Skeletal muscle satellite cell (primary cell): ENCODE data around the gene PSMD10. TPM values are rescaled to one million over a fixed set of nuclear protein-coding genes. Genes with fewer than 3 reads are reported as not detected.
A peak's percentile ranks its signal among the peaks of the same experiment; 100 is the strongest.

Source experiments
- H3K27me3 ChIP-seq: 2 replicates; pipeline ENCODE4 v1.7.0; 2013; ENCODE audit warnings: low read length; ENCODE audit not compliant: control insufficient read depth, insufficient read depth
- H3K36me3 ChIP-seq: 2 replicates; pipeline ENCODE4 v1.7.0; 2013; ENCODE audit warnings: mild to moderate bottlenecking, control low read depth, low read length; ENCODE audit not compliant: insufficient read depth
- H3K4me1 ChIP-seq: 2 replicates; pipeline ENCODE4 v1.7.0; 2013; ENCODE audit warnings: low read length; ENCODE audit not compliant: control insufficient read depth, insufficient read depth
- H3K4me2 ChIP-seq: 2 replicates; pipeline ENCODE4 v1.7.0; 2013; ENCODE audit warnings: mild to moderate bottlenecking, low read length
- H3K4me3 ChIP-seq: 2 replicates; pipeline ENCODE4 v1.7.0; 2013; ENCODE audit warnings: low read length
- H3K9ac ChIP-seq: 2 replicates; pipeline ENCODE4 v1.7.0; 2013; ENCODE audit warnings: mild to moderate bottlenecking, low read depth, low read length, moderate library complexity
- H3K9me3 ChIP-seq: replicated peaks from 2 replicates; pipeline ENCODE4 v1.7.0; 2013; ENCODE audit warnings: mild to moderate bottlenecking, control low read depth, low read length
- total RNA-seq: library from RNA; depleted of rRNA; stranded (reverse); fragments of >200 nt; gene quantifications from 2 replicates; pipeline ENCODE4 v1.2.3, GENCODE V29; 2012; rRNA removed

Gene PSMD10, protein sequence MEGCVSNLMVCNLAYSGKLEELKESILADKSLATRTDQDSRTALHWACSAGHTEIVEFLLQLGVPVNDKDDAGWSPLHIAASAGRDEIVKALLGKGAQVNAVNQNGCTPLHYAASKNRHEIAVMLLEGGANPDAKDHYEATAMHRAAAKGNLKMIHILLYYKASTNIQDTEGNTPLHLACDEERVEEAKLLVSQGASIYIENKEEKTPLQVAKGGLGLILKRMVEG
- total RNA-seq = 61.6 and 66.2 TPM in 2 replicates

DNA sequence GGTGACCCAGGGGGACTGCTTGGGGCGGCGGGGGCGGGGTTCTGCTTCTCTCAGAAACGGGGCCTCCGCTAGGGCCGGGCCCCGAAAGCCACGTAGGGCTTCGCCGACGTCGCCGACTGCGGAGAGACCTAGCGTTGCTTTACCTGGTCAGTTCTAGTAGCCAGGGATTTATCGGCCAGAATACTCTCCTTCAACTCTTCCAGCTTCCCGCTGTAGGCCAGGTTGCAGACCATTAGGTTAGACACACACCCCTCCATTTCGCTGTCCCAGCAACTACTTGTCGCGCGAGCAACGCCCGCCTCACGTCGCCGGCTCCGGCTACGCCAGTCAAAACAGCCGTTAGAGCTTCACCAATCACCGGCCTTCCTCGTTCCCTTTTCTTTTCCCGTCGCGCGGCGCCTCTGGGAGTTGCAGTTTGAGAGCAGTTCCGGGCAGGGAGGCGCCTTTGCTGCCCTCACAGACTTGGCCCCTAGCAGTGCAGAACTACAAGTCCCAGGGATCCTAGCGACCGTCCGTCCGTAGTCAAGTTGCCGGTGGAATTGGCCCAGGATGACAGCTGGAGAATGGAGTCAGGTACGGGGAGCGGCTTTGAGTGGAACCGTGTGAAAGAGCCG lies at the start of gene PSMD10, which contains the start of gene ATG4A:
Gene PSMD10, minus strand, starts transcription at position 279 of the 614 bp plus-strand sequence. Its CDS starts 22 bp downstream, at position 257.
Gene ATG4A, plus strand, starts transcription at position 515 of the 614 bp plus-strand sequence. Its CDS starts 49 bp downstream, at position 564.
- peak within 1 kb of the TSS; percentile 94 for H3K9ac ChIP-seq
- no peaks in the 10 kb centered on the region for H3K9me3 ChIP-seq
- peak within 1 kb of the TSS; percentile 84 for H3K4me3 ChIP-seq
- H3K4me2 ChIP-seq = peak within 1 kb of the TSS; percentile 83
- no peaks in the 10 kb centered on the region for H3K4me1 ChIP-seq
- no peaks in the 10 kb centered on the region for H3K36me3 ChIP-seq
- peaks cover 4% of the 10 kb centered on the region for H3K27me3 ChIP-seq

DNA sequence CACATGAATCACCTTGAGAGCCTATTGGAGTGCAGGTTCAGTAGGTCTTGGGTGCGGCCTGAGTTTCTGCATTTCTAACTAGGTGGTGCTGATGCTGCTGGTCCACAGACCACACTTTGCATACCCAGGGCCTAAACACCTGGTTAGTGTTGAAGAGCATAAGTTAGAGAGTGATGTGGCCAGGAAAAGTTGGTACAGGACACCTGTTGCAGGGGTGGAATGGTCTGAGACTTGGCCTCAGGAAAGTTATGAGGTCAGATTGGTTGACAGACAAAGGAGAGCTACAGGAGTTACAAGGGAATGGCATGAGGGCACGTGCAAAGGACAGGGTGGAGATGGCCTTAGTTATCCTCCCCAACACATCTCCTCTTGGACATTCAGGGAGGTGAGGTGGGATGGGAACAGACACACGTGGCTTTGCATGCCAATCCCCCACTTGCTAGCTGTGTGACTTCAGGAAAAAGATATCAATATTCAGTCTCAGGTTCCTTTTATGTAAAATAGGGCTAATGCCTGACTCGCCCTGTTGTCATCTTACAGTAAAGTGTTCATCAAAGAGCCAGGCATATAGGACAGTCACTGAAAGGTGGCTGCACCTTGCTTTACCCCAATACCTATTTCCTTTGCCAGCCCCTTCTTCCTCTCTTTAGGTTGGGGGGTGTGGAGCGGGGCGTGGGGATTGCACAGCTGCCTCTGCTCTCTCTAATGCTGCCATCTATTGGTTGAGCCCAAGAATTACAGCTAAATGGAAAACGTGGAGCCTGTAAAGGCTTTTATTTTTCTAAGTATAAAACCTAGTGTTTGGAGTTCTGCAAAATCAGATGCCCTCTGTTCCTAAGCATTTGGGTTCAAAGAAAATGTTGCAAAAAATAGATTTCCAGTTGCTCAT lies 47.7 kb upstream of the PSMD10 start:
- Histone ChIP-seq H3K4me1 (no peaks in the 10 kb centered on the region), H3K4me2 (no peak overlapping the region), H3K9me3 (no peaks in the 10 kb centered on the region), H3K36me3 (no peaks in the 10 kb centered on the region), H3K9ac (no peak overlapping the region), H3K27me3 (peaks cover 15% of the 10 kb centered on the region), H3K4me3 (no peak overlapping the region)

DNA sequence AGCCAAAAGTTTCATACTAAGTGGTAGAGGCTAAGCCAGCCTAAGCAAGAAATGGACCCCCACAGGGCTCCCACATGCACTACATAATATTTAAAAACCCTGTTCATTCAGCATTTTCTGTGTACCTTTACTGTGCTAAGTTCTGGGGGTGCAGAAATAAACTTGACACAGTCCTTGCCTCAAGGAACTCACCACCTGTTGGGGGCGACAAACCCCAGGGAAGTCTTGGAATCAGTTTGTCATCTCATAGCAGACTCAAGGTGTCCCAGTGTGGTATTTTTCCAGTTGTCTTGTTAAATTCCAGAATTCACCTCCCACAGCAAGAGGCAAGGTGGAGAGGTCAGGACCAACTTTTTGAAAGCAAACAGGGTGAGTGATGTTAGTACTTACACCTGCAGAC lies 43.4 kb upstream of the PSMD10 start:
- Histone ChIP-seq H3K9ac (no peak overlapping the region), H3K36me3 (no peaks in the 10 kb centered on the region), H3K4me3 (no peak overlapping the region), H3K9me3 (no peaks in the 10 kb centered on the region), H3K27me3 (peaks cover 16% of the 10 kb centered on the region), H3K4me2 (no peak overlapping the region), H3K4me1 (no peaks in the 10 kb centered on the region)

DNA sequence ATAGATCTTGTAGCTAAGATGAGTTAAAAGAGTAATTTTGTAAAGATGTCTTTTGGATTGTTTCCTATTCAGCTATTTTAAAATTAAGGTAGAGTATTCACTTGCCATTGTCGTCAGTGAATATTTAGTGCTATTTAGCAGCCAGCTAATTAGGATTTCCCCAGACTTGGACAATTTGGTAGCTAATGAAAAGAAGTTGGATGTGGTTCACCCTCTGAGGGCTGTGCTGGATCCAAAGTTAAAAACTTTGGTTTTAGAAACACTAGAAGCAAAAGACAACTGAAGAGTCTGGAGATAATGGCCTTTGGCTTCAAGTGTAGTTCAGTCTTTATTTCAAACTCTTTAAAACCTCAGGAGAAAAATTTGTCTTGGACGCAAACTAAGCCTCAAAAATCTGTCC lies 41.5 kb upstream of the PSMD10 start:
- no peak overlapping the region for H3K9ac ChIP-seq
- H3K4me3 ChIP-seq = no peak overlapping the region
- H3K36me3 ChIP-seq = no peaks in the 10 kb centered on the region
- no peaks in the 10 kb centered on the region for H3K9me3 ChIP-seq
- peaks cover 10% of the 10 kb centered on the region for H3K27me3 ChIP-seq
- no peak overlapping the region for H3K4me2 ChIP-seq
- H3K4me1 ChIP-seq = no peaks in the 10 kb centered on the region

DNA sequence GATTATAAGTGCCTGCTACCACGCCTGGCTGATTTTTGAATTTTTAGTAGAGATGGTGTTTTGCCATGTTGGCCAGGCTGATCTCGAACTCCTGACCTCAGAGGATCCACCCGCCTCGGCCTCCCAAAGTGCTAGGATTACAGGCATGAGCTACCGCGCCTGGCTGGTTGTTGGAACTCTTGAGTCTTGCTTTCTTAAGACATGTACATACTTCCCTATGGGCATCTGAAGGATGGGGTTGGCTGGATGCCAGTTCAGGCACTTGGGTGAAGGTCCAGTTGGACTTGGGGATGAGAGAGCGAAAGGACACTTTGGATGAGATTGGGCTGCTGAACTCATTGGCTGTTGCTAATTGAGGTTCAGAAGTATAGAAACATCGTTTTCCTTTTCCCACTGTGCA lies 40.7 kb upstream of the PSMD10 start:
- no peak overlapping the region for H3K4me3 ChIP-seq
- H3K36me3 ChIP-seq = no peaks in the 10 kb centered on the region
- no peak overlapping the region for H3K9ac ChIP-seq
- no peaks in the 10 kb centered on the region for H3K9me3 ChIP-seq
- H3K4me1 ChIP-seq = no peaks in the 10 kb centered on the region
- H3K27me3 ChIP-seq = peaks cover 13% of the 10 kb centered on the region
- no peak overlapping the region for H3K4me2 ChIP-seq

DNA sequence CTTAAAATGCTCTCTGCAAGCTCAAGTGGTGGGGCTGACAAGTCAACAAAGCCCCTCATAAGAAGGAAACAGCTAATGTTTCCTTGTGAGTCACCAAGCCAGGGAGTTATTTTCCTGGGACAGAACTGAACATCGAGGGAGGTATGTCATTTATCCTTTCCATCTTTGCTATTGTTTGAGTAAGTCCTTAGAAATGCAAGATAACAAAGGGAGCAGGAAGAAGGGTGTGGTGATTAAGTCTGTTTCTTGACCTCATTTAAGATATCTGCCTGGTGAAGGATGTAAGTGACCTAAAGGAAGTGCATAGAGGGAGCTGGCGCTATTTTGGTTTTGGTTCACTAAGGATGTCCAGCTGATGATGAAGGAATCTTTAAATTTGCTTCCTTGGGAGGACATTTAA lies 40.1 kb upstream of the PSMD10 start:
- Histone ChIP-seq H3K4me1 (no peaks in the 10 kb centered on the region), H3K4me2 (no peak overlapping the region), H3K36me3 (no peaks in the 10 kb centered on the region), H3K9me3 (no peaks in the 10 kb centered on the region), H3K4me3 (no peak overlapping the region), H3K9ac (no peak overlapping the region), H3K27me3 (peaks cover 9% of the 10 kb centered on the region)

DNA sequence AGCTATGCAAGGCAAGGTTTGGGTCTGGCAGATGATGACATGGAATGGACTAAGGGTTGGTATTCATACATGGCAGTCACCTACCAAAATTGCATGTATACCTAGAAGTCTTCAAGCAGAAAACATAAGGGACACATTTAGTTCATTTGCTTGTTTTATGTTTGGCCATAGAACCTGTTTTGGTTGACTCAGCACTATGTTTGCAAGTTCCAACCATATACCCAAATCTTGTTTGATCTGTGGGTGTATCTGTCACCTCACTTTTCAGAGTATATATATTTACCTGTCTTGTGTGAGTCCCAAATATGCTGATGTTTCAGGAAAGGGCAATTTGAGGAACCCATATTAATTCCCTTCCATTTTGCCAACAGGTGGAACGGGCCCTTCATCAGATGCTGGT lies 39.5 kb upstream of the PSMD10 start:
- Histone ChIP-seq H3K4me1 (no peaks in the 10 kb centered on the region), H3K9ac (no peak overlapping the region), H3K36me3 (no peaks in the 10 kb centered on the region), H3K4me2 (no peak overlapping the region), H3K27me3 (peaks cover 9% of the 10 kb centered on the region), H3K9me3 (no peaks in the 10 kb centered on the region), H3K4me3 (no peak overlapping the region)

DNA sequence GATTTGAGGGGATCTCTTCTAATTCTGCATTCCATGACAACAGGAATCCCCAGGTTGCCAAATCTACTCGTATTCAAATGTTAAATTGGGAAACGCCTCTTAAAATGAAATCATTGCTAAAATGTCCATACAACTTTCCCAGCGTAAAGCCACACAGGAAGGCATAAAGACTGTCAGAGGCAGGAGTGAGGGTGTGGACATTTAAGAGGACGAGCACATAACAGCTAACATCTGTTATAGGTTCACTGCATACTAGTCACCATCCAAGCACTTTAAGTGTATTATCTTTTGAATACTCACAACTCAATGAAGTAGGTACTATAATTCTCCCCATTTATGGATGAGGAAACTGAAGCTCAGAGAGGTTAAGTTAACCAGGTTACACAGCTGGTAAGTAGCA lies 35.8 kb upstream of the PSMD10 start:
- H3K4me2 ChIP-seq = no peak overlapping the region
- no peak overlapping the region for H3K9ac ChIP-seq
- peaks cover 7% of the 10 kb centered on the region for H3K27me3 ChIP-seq
- H3K4me3 ChIP-seq = no peak overlapping the region
- no peaks in the 10 kb centered on the region for H3K4me1 ChIP-seq
- no peaks in the 10 kb centered on the region for H3K9me3 ChIP-seq
- no peaks in the 10 kb centered on the region for H3K36me3 ChIP-seq

DNA sequence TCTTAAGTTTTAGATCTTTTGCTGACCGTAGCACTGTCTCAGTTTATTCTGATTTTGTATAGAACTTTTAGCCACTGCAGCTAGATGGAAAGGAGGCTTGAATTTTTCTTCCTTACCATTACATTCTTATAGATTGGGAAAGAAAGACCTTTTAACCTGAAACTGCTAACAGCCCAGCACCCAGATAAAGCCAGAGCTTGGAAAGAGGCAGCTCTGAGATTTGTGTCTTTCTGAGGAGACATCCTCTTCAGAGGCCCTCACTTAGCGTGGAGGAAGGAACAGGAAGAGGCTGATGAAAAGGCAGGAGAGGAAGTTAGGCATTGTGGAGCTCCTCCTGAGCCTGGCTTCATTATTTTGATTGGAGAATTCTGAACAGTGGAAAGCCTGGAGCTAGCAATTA lies 35.3 kb upstream of the PSMD10 start:
- Histone ChIP-seq H3K36me3 (no peaks in the 10 kb centered on the region), H3K9me3 (no peaks in the 10 kb centered on the region), H3K27me3 (peaks cover 10% of the 10 kb centered on the region), H3K4me3 (no peak overlapping the region), H3K9ac (no peak overlapping the region), H3K4me1 (no peaks in the 10 kb centered on the region), H3K4me2 (no peak overlapping the region)

DNA sequence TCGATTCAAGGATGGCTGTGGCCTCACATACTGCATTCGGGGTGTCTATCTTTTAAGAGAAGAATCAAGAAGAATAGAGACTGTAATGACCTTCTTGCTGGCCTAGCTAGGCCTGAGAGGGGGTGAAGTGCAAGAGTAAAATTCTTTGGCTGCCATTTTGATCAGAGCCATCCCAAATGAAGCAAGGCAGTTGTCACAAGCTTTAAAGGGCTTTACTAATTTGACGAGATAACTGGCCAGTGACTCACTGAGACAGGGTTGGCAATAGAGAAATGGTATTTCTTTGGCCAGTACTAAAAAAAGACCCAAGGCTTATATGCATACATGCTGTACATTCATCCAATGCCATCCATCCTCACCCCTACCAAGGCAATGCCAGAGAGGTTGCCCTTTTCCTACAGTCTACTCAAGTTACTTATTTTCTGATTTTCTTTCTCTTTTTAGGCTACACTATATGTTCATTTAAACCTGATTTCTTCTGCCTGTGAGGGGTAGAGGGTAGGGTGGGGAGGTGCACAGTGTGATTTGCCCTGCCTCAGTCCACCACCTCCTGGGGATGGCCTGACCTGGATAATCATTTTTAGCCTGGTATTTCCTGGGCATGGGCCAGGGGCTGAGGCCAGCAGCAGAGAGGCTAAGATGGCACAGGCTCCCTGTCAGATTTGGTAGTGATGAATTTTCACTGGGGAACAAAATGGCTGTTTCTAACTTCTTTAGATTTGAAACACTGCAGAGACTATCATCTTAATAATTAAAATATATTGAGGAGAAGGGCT lies 32.4 kb upstream of the PSMD10 start:
- H3K27me3 ChIP-seq = peaks cover 17% of the 10 kb centered on the region
- H3K4me2 ChIP-seq = no peak overlapping the region
- H3K4me3 ChIP-seq = no peak overlapping the region
- H3K36me3 ChIP-seq = no peaks in the 10 kb centered on the region
- H3K9me3 ChIP-seq = no peaks in the 10 kb centered on the region
- no peak overlapping the region for H3K9ac ChIP-seq
- no peaks in the 10 kb centered on the region for H3K4me1 ChIP-seq

DNA sequence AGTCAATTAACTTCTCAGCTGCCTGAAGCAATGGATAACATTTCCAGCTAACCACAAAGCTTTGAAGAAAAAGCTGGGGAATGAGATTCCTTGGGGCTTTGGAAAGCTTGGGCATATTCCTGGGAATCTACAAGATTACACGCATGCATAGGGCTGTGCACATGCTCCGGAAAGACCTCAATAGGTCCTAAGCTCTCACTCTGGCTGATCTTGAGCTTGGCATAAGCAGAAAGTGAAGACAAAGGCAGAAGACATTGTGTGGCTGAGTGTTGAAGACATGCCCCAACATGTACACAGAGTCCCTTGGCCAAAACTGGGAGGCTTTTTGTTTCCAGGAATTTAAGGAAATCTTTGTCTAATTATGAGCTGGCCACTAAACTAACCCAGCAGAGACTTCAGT lies 31.4 kb upstream of the PSMD10 start:
- Histone ChIP-seq H3K27me3 (peaks cover 17% of the 10 kb centered on the region), H3K4me2 (no peak overlapping the region)

More for the DNA sequence above, 31.4 kb upstream of the PSMD10 start:
- H3K9me3 ChIP-seq = no peaks in the 10 kb centered on the region
- H3K36me3 ChIP-seq = no peaks in the 10 kb centered on the region
- H3K9ac ChIP-seq = no peak overlapping the region
- no peaks in the 10 kb centered on the region for H3K4me1 ChIP-seq
- no peak overlapping the region for H3K4me3 ChIP-seq
